ENCODE measurements around the gene RRAS2.

DNA sequence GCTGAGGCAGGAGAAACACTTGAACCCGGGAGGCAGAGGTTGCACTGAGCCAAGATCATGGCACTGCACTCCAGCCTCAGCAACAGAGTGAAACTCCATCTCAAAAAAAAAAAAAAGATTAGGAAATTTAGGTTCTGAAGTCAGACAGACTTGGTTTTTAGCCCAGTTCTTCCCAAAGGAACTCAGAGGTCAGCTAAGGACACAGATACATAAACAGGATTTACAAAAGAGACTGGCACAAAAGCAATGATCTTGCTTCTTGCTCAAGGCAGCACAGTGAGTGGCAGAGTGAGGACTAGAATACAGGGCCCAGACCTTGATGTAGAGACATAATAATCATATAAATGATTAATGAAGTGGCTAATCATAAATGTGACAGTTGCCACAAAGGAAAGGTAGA is 25.4 kb upstream of the RRAS2 start:
- no peak for TF ChIP-seq EZH2 (IDR thresholded peaks at IDR 0.05)
- TF ChIP-seq FOXP2 (optimal IDR thresholded peaks at IDR 0.05; ENCODE audit: control extremely low read depth, extremely low read length, insufficient read depth) = no peak

Measured in SK-N-MC (cell line).